ENCODE measurements around the gene HSPA4L.

Gene HSPA4L

GRCh38 chr4:127782025-127782274, 172 bp upstream of the HSPA4L start:
- intact Hi-C loops (cut with DNase I), result loop anchor here (2.0 kb wide), 1 partner anchor 279 kb away; the partner anchor contains the start of gene LARP1B
- peak in 38 of 42 donors; percentile 79 to 95 (median 89) for DNase-seq

- intact Hi-C loops (cut with DNase I), result loop anchor here (2.0 kb wide), 1 partner anchor 278 kb away; the partner anchor contains the start of gene LARP1B
- peak; percentile 42 to 82 (median 63) for DNase-seq
These were observed 1.1 kb downstream of the HSPA4L start for GRCh38 chr4:127783026-127783769.

DNA sequence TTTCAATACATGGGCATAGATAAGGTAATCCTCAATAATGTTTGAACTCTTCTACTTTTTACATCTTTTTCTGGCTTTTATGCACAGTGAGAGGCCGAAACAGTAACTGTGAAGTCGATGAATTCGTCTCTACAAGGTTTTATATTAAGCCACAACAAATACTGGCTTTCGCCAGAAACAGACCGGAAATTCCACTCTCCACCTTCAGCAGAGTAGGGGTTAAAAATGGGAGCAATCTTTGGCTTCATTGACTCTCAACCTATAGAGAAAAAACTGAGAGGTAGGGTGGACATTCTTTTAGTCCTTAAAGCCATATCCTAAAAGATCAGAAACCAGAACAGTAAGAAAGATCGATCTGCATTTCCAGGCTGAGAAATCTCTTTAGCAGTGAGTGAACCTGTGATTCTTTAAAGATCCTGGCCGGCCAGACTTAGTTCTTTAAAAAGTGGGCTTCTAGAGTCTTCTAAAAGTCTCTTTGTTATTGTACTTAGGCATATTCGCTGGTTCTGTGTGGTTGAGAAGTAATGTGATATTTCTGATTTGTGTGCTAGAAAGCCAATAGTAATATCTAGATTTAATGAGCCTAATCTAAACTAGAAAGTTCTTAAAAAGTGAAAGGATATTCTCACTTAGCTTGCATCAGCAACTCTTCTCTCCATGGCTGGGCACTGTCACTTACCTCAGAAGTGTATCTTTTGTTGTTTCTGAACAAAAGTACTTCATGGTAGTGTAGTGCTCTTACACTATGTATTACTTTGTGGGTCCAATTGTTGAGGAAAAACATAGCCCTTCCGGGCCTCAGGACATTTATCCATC, 2.0 kb downstream of the HSPA4L start:
- intact Hi-C loops (cut with DNase I), result loop anchor here (2.0 kb wide), 1 partner anchor 277 kb away; the partner anchor contains the start of gene LARP1B
- DNase-seq, result no peak

DNA sequence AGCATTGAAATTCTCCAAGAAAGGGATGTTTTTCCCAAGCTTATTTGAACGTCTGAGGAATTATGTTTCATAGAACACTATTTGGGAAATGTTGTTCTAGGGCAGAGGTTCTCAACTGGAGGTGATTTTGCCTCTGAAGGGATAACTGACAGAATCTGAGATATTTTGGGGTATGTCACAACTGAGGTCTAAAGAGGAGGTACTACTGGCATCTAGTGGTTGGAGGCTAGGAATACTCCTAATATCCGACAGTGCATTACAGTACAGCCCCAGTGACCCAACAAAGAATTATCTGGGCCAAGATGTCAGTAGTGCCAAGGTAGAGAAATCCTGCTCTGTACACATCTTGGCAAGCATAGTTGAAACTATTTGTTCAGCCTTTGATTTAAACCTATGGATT, 6.4 kb downstream of the HSPA4L start:
- intact Hi-C loops (cut with DNase I), result no loop called here

GRCh38 chr4:127791391-127791790, 9.3 kb downstream of the HSPA4L start:
- intact Hi-C loops (cut with DNase I), result no loop called here

More for the DNA sequence above, 6.4 kb downstream of the HSPA4L start:
- no peak for DNase-seq

DNA sequence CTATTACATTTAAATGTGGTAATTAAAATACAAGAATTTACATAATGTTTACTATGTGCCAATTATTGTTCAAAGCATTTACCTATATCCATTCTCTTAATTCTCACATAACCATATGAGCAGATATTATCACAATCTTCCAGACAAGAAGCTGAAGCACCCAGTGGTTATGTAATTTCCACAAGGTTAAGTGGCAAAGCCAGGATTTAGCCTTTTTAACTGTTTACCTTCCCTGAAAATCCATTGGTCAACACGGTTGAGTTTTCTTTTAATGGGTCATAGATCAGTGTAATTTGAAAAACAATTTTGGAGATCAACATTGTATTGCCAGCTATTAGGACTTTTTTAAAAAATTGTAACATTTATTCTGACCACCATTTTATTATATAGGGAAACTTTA, 11.4 kb downstream of the HSPA4L start:
- no peak for DNase-seq
- intact Hi-C loops (cut with DNase I), result no loop called here

More at GRCh38 chr4:127791391-127791790, 9.3 kb downstream of the HSPA4L start:
- no peak for DNase-seq

DNA sequence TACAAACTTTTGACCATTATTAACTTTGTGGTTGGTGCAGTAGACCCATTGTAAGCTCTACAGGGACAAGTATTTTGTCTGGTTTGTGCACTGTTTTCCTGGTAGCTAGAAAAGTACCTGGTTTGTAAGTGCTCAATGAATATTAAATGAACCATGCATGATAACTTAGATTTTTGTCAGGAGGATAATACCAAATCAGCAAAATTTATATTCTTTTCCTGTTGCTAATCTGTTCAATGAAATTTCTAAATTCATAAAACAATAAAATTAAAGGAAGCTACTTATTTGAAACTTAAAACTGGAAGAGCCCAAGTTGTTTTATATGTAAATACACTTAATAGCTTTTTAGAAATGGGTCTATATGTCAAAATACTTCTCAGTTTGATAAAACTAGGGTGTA, 17.6 kb downstream of the HSPA4L start:
- intact Hi-C loops (cut with DNase I), result no loop called here
- DNase-seq, result no peak

- no peak for DNase-seq
- intact Hi-C loops (cut with DNase I), result no loop called here
These were observed 27.2 kb downstream of the HSPA4L start for GRCh38 chr4:127809173-127809800.

- no peak for DNase-seq
- intact Hi-C loops (cut with DNase I), result no loop called here
These were observed 28.4 kb downstream of the HSPA4L start for GRCh38 chr4:127810551-127810950.

DNA sequence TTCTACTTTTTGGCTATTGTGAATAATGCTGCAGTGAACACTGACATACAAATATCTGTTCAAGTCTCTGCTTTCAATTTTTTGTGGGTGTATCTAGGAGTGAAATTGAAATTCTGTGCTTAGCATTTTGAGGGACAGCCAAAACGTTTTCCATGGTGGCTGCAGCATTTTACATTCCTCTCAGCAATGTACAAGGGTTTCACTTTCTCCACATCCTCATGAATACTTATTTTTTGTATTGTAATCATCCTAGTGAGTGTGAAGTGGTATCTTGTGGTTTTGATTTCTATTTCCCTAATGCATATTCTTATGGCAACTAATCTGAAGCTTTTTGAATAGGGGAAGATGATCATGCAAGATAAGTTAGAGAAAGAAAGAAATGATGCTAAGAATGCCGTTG, 40.3 kb downstream of the HSPA4L start:
- intact Hi-C loops (cut with DNase I), result no loop called here
- DNase-seq, result no peak

DNA sequence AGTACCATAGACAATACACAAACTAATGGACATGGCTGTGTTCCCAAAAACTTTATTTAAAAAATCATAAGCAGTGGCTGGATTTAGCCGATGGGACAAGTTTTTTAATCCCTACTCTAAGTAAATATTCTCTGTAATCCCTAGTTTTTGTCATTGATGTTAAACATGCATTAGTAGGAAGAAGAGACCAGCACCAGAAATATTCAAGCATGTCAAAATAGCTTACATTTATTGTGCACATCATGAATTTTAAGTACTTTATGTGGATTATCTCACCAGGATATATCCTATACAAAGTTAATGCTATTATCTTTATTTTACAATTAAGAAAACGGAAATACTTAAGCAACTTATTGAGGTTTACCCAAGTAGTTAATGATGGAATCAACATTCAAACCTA, 46.0 kb downstream of the HSPA4L start:
- intact Hi-C loops (cut with DNase I), result no loop called here
- DNase-seq, result no peak

DNA sequence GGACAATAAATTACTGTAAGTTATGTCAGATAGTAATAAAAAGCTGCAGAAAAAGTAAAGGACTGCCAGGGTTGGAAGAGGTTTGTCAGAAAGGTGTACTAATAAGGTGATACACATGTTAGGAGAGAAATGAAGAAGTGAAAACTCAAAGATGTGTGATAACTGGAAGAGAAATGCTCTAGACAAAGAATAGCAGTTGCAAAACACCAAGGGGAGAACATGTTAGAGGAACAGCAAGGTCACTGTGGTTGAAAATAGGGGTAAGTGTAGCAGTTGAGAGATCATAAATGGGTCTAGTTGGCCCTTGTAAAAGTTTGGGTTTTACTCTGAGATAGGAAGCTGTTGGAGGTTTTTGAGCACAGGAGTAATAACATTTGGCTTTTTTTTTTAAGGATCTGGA, 46.9 kb downstream of the HSPA4L start:
- DNase-seq, result no peak
- intact Hi-C loops (cut with DNase I), result no loop called here

DNA sequence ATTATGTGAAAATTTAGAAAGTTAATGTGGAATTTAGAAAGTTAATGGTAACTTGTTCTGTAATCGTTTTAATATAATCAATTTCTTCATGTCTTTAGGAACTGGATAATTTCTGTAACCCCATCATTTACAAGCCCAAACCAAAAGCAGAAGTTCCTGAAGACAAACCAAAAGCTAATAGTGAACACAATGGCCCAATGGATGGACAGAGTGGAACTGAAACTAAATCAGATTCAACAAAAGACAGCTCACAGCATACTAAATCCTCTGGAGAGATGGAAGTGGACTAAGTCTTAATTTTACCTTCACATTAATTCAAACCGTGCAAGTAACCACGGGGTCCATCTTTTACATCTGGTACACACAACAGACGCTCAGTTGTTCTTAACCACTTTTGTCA, 50.5 kb downstream of the HSPA4L start:
- DNase-seq, result no peak
- intact Hi-C loops (cut with DNase I), result no loop called here

DNA sequence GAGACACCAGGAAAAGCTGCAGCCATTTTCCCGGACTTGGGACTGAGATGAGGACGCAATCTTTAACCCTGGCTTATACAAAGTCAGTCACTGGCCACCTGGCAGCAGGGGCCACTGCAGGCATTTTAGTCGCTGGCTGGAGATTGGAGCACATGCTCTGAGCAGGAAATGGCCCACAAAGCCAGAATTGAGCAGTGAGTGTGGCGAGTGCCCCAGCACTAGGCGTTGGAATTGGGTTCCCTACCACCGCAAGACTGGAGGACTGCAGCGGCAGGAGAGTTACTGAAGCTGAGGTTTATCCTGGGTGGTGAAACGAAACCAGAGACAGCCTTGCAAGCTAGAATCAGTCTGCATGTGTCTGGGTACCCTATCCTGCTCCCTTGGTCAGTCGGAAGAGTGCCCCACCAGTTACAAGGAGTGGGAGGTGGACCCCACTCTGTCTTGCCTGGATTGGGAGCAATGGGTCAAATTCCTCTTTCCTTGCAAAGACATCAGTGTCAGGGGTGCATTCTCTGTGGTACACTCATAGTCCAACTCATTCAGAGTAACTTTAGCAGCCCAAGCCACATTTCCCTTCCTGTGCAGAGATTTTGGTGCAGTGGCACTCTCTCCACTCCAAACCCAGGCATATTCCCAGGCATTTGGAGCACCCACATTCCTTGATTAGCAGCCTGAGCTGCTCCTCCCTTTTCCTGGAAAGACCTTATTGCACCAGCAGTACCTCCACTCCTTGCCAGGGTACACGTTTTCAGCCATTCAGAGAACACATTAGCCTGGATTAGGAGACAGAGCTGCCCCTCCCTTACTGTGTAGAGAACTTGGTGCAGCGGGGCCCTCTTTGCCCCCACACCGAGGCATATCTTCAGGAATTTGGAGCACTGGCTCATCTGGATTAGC, 61.8 kb downstream of the HSPA4L start:
- no peak for DNase-seq
- intact Hi-C loops (cut with DNase I), result no loop called here

GRCh38 chr4:127844601-127845116, 62.5 kb downstream of the HSPA4L start:
- intact Hi-C loops (cut with DNase I), result no loop called here
- DNase-seq, result peak in 22 of 42 donors; percentile 8 to 75 (median 30)

DNA sequence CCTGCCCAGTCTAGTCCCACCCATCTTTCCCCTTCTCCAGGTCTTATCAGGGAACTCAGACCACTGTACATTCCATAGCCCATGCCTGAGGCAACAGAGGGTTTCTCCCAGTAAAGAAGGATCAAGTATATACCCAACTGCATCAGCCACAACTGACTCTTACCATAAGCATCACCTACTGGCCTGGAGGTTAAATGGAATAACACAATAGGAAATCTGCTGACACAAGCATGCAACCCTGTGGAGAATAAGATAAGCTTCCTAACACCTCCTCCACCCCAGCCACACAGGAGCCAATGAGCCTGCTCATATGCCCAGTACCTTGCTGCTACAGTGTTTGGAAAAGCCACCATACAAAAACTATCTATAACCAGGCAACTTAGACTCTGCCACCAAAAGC, 63.9 kb downstream of the HSPA4L start:
- no peak for DNase-seq
- intact Hi-C loops (cut with DNase I), result no loop called here

GRCh38 chr4:127846765-127847164, 64.6 kb downstream of the HSPA4L start:
- no peak for DNase-seq
- intact Hi-C loops (cut with DNase I), result no loop called here

DNA sequence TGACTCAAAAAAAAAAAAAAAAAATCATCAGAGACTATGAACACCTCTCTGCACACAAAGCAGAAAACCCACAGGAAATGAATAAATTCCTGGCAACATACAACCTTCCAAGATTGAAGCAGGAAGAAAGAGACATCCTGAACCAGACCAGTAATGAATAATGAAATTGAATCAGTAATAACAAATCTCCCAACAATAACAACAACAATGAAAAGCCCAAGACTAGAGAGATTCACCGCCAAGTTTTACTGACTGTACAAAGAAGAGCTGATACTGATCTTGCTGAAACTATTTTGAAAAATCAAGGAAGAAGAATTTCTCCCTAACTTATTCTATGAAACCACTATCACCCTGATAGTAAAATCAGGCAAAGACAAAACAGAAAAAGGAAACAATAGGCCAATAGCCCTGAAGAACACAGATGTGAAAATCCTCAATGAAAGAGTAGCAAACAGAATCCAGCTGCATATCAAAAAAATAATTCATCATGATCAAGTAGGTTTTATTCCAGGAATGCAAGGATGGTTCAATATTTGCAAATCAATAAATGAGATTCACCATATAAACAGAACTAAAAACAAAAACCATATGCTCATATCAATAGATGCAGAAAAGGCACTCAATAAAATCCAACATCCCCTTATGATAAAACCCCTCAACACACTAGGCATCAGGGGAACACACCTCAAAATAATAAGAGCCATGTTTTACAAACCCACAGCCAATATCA, 67.5 kb downstream of the HSPA4L start:
- DNase-seq, result no peak
- intact Hi-C loops (cut with DNase I), result no loop called here
